Fibroblast of the conjunctiva (primary cell): ENCODE data around the gene TIMM21.

Experiments
- DNase-seq: peaks from one replicate; pipeline ENCODE4 v3.0.0-alpha.2; 2010; ENCODE audit warnings: low read depth

The TIMM21 gene, protein sequence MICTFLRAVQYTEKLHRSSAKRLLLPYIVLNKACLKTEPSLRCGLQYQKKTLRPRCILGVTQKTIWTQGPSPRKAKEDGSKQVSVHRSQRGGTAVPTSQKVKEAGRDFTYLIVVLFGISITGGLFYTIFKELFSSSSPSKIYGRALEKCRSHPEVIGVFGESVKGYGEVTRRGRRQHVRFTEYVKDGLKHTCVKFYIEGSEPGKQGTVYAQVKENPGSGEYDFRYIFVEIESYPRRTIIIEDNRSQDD

DNA sequence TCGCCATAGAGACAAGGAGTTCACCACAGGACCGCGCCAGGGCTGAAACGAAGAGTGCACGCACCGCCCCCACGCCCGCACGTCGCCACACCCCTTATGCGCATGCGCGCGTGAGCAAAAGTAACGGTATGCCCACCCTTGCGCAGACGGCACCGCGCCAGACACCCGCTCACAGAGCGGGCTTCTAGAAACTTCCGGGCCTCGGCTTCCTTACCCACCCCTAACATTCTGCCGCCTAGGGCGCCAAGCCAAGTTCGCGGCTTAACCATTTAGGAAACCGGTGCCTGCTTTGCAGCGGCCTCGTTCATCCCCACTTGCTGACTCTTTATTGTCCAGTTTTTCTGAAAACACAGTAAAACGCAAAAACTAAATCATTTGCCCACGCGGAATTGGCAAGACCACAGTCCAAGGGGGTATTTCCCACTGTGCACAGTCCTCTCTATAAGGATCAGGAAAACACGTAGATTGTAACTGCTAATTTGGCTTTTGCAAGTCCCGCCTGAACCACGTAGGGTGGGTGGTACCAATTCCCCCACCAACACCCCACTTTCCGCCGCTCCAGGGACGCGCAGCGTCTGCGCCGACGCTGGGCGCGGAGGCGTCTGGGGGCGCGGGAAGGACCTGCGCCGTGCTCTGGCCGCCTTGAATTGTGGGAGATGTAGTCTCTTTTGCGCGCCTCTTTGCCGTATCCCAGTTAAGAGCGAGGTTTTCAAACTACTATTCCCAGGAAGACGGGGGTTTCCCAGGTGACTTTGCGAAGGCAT, at the start of gene TIMM21, which contains the start of gene FBXO15:
TSS of gene TIMM21 (plus strand) at position 745 of the 764 bp plus-strand sequence. CDS start 286 bp downstream, outside the sequence.
TSS of gene FBXO15 (minus strand) at position 56 of the 764 bp plus-strand sequence. CDS start at position 7, 49 bp downstream.
- DNase-seq = peak; percentile 95

DNA sequence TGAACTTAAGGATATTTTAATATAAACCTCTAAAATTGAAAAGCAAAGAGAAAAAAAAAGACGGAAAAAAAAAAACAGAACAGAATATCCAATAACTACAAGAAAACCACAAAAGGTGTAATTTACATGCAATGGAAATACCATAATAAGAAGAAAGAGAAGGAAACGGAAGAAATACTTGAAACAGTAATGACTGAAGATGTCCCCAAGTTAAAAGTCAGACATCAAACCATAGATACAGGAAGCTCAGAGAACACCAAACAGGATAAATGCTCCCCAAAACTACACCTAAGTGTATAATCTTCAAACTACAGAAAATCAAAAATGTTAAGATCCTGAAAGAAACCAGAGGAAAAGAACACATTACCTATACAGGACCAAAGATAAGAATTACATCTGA, 39.9 kb upstream of the TIMM21 start:
- DNase-seq = no peak

DNA sequence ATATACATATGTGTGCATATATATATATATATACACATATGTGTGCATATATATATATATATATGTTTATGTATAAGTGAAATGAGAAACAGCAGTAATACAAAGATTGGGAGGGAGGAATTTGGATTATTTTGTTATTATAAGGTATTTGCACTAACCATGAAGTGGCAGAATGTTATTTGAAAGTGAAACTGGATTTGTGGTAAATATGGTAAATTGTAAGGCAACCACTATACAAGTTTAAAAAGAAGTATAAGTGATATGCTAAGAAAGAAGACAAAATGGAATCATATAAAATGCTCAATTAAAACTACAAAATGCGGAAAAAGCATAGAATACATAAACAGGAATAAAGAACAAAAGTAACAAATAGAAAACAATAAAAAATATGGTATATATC, 38.2 kb upstream of the TIMM21 start:
- no peak for DNase-seq

DNA sequence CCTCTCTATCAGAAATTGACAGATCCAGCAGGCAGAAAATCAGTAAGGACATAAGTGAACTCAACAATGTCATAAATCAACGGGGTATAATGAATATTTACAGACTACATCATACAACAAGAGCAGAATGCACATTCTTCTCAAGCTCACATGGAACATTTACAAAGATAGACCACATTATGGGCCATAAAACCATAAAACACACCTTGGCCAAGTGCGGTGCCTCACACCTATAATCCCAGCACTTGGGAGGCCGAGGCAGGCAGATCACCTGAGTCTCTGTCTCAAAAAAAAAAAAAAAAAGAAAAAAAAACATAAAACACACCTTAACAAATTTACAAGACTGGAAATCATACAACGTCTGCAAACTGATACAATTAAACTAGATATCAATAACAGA, 37.3 kb upstream of the TIMM21 start:
- DNase-seq = no peak

DNA sequence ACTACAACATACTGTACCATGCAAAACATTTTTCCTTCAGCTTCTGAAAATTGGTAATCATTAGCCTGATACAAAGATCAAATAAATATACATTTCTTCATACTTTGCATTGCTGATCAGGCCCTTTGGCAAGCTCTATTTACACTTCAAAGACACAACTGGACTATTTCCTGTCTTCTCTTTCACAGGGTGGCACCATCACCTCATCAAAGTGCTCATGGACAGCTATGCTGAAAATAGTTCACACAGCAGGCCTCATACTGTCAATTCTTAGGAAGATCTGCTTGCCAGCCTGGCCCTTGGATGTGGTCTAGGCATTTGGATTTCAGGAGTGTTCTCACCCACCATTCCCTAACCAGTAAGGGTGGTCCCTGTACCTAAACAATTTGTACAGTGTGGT, 34.6 kb upstream of the TIMM21 start:
- no peak for DNase-seq

- no peak for DNase-seq
These were observed 34.2 kb upstream of the TIMM21 start for GRCh38 chr18:74114116-74114515.

DNA sequence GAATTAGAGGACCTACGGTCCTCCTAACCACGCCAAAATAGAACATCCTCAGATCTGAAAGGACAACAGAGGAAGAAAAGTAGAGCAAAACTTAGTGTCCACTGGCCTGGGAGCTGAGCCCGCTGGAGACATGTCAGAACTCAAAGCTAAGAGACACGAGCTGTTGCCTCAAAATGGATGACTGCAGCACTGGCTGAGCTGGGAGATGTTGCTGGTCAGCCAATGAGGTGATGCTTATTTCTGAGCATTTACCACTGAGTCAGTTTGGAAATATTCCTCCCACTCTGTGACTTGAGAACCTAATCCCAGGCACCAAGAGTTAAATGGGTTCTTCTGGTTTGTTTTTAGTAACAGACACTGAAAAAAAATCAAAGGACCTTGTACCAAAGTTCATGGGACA, 33.3 kb upstream of the TIMM21 start:
- no peak for DNase-seq

- DNase-seq = peak; percentile 35
These were observed 31.4 kb upstream of the TIMM21 start for GRCh38 chr18:74116633-74117554.

- no peak for DNase-seq
These were observed 25.1 kb upstream of the TIMM21 start for GRCh38 chr18:74123200-74123599.

GRCh38 chr18:74124642-74125041, 23.7 kb upstream of the TIMM21 start:
- no peak for DNase-seq

- no peak for DNase-seq
These were observed 21.4 kb upstream of the TIMM21 start for GRCh38 chr18:74126684-74127655.

GRCh38 chr18:74128159-74128558, 20.2 kb upstream of the TIMM21 start:
- DNase-seq = no peak

DNA sequence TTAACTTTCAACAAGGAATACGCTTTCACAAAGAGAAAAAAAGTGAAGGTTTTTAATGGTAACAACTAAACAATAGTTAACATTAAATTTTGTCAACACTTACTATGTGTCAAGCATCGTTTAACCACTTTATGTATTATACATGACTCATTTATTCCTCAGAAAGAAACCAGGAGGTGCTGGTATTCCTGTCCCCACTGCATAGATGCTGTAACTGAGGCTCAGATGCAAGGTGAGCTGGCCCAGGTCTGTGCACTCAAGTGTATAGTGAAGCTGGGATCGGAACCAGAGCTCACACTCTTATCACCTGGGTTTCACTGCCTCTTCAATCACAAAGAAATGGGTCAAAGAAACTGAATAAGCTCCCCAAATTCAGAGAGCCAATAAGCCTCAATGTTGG, 17.2 kb upstream of the TIMM21 start:
- no peak for DNase-seq

GRCh38 chr18:74132201-74132600, 16.1 kb upstream of the TIMM21 start:
- no peak for DNase-seq

DNA sequence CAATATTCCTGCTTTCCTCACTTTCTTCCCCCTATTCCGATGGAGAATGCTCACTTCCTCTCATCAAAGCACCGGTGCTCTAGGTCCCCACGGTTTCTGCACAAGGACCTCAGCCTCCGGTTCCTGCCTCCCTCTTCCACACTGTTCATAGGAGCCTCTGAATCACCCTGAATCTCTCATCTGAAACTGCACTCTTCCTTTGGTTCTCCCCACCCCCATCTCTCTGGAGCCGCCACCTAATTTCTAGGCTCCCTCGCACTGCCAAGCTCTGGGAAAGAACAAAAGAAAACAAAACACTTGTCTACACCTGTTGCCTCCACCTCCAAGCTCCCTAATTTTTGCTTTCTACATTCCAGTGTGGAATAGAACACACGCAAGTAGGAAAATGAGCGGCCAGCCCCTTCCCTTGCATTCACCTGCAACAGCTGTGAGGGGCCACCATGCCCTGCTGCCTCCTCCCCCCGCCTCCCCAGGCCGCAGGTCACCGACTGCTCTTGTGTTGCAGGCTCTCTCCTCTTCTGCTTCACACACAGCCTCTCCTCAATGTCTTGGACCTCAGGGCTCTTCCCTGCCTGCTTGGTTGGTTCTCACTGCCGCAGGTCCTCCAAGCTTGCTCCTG, 10.3 kb upstream of the TIMM21 start:
- no peak for DNase-seq

- no peak for DNase-seq
These were observed 8.9 kb upstream of the TIMM21 start for GRCh38 chr18:74139411-74139810.

DNA sequence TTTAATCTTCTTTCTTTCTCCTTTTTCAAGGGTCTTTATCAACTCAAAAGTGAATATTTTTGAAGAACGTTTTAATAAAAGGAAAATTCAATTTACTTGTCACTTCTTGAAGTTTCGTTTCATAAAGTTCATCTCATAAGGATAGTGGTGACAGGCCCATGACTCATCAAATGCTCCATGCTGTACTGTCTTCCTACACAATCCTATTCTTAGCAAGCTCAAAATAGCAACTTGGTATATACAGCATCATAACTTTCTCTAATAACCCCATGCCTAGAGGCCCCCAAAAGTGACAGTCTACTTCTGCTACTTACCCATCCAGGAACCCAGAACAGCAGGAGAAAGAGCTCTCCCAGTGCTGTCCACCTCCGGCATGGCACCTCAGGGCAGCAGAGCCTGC, 8.4 kb upstream of the TIMM21 start:
- DNase-seq = no peak

- DNase-seq = no peak
These were observed 7.7 kb upstream of the TIMM21 start for GRCh38 chr18:74140582-74140981.

DNA sequence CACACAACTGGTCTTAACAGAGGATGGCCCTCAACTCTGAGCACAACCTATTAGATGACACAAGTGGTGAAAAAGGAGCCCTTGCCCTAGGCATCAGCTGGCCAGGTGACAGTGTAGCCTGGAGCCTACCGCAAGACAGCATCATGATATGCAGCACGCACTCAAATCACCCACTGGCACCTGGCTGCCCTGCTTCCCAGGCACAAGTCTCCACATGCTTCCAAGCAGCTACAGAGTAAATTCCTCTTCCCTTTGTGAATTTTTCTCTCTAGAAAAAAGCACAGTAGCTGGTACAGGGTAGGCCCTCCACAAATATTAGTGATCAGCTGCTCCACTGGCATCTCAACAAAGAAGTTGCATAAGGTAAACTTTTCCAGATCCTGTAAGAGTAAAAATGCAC, 6.7 kb upstream of the TIMM21 start:
- no peak for DNase-seq

DNA sequence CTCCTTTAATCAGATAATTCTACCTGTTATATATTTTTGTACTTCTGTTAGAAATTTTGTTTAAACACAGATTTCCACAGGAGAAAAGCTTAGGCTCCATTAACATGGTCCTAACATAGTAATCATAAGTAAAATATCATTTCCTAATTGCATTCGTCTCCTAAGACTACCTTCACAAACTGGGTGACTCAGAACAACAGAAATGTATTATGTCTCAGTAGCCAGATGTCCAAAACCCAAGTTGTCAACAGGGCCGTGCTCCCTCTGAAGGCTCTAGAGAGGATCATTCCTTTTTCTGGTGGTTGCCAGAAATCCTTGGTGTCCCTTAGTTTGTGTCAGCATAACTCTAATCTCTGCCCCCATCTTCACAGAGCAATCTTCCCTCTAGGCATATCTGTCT, 6.1 kb upstream of the TIMM21 start:
- no peak for DNase-seq

DNA sequence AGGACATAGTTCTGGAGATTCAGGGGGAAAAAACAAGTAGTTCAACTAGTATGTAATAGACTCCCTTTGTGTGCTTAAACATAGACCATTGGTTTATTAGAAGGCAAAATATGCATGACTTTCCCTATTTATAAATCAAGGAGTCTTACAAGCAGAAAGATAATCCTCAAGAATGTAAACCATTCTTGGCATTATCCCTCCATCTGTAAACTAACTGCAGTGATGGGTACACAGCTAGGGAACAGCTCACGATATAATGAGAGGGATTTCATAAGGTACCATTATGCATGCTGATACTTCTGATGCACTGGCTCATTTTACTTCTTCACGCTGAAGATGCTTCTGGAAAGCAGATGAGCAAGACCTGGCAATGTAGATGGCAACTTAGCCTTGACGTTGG, 1.6 kb upstream of the TIMM21 start:
- no peak for DNase-seq
